Measurements from ENCODE around the gene TLCD3B.

TLCD3B gene

DNA sequence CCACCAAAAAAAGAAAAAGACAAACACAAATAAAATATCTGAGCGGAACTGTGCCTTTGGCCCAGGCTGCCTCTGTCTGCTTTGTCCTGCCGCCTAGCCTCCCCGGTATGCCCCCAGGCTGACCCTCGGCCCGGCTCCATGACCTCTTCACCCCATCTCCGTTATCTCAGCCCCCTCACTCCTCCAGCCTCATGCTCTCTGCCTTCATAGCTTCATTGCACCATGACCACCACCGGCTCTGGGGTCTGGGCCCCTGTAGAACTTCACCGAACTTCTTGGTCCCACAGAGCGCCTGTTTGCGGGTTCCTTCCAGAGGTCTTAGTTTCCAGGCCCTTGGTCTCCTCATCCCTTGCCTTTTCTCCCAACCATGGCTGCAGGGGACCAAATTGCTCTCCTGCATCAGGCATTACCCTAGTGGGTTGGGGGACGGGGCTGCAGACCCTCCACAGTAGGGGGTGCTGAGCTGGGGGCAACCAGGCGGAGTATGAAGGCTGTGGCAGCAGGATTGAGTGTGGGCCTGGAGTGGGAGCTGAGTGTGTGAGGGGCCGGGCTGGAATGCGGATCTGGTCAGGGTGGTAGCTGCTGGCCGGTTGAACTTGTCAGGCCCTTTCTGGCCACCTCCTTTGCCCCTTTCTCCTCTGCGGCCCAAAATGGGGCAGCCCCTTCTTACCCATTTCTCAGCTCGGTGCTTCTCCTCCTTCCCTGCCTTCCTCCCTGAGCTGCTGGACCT is 42.6 kb downstream of the TLCD3B start:
- no peak for DNase-seq (ENCODE audit: low spot score)

DNA sequence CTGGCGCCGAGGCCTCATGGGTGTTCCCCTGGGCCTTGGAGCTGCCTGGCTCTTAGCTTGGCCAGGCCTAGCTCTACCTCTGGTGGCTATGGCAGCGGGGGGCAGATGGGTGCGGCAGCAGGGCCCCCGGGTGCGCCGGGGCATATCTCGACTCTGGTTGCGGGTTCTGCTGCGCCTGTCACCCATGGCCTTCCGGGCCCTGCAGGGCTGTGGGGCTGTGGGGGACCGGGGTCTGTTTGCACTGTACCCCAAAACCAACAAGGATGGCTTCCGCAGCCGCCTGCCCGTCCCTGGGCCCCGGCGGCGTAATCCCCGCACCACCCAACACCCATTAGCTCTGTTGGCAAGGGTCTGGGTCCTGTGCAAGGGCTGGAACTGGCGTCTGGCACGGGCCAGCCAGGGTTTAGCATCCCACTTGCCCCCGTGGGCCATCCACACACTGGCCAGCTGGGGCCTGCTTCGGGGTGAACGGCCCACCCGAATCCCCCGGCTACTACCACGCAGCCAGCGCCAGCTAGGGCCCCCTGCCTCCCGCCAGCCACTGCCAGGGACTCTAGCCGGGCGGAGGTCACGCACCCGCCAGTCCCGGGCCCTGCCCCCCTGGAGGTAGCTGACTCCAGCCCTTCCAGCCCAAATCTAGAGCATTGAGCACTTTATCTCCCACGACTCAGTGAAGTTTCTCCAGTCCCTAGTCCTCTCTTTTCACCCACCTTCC is 43.5 kb downstream of the TLCD3B start:
- DNase-seq (ENCODE audit: low spot score) = no peak

DNA sequence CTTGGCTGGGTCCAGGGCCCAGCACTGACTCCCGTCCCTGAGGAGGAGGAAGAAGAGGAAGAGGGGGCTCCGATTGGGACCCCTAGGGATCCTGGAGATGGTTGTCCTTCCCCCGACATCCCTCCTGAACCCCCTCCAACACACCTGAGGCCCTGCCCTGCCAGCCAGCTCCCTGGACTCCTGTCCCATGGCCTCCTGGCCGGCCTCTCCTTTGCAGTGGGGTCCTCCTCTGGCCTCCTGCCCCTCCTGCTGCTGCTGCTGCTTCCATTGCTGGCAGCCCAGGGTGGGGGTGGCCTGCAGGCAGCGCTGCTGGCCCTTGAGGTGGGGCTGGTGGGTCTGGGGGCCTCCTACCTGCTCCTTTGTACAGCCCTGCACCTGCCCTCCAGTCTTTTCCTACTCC is 44.1 kb downstream of the TLCD3B start:
- no peak for DNase-seq (ENCODE audit: low spot score)

DNA sequence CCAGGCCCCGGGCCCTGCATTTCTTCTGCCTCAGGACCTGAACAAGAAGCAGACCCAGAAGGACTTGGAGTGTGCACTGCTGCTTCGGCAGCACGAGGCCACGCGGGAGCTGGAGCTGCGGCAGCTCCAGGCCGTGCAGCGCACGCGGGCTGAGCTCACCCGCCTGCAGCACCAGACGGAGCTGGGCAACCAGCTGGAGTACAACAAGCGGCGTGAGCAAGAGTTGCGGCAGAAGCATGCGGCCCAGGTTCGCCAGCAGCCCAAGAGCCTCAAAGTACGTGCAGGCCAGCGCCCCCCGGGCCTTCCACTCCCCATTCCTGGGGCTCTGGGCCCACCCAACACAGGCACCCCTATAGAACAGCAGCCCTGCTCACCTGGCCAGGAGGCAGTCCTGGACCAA is 44.8 kb downstream of the TLCD3B start:
- no peak for DNase-seq (ENCODE audit: low spot score)

DNA sequence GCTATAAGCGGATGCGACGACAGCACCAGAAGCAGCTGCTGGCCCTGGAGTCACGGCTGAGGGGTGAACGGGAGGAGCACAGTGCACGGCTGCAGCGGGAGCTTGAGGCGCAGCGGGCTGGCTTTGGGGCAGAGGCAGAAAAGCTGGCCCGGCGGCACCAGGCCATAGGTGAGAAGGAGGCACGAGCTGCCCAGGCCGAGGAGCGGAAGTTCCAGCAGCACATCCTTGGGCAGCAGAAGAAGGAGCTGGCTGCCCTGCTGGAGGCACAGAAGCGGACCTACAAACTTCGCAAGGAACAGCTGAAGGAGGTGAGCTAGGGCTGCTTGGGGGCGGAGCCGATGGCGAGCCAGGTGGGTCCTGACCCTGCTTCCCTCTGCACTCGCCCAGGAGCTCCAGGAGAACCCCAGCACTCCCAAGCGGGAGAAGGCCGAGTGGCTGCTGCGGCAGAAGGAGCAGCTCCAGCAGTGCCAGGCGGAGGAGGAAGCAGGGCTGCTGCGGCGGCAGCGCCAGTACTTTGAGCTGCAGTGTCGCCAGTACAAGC is 45.7 kb downstream of the TLCD3B start:
- DNase-seq (ENCODE audit: low spot score) = no peak

DNA sequence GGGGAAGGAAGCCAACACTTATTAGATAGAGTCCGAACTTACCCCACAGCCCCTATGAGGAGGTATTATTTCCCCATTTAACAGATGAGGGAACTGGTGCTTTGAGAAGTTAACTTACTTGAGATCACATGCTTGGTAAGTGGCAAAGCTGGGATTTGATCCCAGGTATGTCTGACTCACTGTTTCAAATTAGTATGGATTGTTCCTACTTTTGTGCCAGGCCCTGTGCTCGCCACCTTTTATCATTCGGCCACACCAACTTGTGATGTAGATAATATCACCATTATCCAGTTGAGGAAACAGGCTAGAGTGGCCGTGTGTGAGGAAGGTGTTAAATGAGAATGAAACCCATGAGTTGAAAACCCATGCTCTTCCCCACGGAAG is 46.3 kb downstream of the TLCD3B start:
- no peak for DNase-seq (ENCODE audit: low spot score)

DNA sequence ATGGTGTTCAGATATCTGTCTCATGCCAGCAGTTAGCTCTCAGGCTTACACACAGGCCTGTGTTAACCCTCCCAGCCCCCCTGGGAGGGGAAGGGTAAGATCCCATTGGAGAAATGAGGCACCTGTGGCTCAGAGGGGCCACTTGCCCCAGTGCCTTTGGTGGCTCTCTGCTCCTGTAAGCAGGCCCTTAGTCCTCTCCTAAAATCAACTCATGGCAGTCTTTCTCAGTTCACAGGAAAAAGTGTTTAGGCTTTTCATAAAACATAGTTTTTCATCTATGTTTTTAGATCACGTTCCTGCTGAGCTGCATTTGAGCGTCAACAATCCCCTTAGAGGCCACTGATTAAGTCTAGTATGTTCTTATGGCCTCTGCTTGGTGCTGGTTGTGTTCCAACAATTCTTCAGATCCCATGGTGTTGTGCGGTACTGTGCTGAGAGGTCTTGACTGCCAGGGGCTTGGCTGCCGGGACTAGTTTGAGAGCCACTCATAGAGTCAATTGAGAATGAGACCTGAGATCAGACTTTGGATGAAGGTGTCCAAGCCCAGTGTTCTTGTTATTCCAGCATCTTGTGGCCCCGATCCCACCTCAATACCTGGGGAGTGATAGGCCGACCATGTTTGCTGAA is 46.8 kb downstream of the TLCD3B start:
- no peak for DNase-seq (ENCODE audit: low spot score)

DNA sequence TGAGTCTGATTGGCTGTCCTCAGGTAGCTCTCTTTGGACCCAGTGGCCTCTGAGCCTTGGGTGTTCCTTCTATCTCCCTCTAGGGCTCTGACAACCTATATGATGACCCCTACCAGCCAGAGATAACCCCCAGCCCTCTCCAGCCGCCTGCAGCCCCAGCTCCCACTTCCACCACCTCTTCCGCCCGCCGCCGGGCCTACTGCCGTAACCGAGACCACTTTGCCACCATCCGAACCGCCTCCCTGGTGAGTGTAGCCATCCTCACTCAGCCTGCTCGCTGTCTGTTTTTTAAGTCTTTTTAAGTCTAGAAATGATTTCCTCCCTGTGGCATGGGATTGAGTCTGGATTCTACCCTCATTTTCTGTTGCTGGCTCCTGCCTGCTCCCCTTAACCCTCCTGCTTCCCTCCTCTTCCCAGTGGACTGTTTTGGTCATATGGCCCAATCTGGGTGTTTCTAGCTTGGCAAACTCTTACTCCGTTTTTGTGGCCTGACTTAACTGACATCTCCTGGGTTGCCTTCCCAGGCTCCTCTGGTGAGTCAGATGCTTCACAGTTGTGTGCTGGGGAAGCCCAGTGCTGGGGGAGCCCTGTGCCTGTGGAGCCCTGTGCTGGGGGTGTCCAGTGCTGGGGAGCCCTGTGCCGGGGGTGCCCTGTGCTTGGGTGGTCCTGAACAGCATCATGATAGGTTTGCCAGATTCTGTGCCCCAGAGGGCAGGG is 47.5 kb downstream of the TLCD3B start:
- no peak for DNase-seq (ENCODE audit: low spot score)

DNA sequence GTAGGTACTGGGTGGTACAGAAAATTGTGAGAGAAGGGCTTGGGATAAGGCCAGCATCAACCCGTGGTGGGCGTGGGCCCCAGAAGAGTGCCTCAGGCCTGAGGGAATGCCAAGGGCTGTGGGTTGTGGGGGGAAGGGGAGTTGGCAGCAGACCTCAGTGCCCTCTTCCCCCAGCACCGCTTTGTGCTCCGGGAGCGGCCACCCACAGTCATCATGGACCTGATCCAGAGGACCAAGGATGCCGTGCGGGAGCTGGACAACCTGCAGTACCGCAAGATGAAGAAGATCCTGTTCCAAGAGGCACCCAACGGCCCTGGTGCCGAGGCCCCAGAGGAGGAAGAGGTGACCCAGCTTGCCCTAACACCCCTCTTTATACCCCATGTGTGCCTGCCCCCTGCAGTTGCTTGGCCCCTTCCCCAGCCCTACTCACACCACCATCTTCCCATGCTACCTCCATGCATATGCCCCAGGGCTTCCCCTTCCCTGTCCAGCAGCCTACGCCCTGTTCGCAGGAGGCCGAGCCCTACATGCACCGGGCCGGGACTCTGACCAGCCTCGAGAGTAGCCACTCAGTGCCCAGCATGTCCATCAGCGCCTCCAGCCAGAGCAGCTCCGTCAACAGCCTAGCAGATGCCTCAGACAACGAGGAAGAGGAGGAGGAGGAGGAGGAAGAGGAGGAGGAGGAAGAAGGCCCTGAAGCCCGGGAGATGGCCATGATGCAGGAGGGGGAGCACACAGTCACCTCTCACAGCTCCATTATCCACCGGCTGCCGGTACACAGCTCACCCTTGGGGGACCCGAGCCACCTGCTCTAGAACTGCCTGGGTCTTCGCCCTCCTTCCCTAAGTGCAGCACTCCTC is 48.3 kb downstream of the TLCD3B start:
- DNase-seq (ENCODE audit: low spot score) = no peak

DNA sequence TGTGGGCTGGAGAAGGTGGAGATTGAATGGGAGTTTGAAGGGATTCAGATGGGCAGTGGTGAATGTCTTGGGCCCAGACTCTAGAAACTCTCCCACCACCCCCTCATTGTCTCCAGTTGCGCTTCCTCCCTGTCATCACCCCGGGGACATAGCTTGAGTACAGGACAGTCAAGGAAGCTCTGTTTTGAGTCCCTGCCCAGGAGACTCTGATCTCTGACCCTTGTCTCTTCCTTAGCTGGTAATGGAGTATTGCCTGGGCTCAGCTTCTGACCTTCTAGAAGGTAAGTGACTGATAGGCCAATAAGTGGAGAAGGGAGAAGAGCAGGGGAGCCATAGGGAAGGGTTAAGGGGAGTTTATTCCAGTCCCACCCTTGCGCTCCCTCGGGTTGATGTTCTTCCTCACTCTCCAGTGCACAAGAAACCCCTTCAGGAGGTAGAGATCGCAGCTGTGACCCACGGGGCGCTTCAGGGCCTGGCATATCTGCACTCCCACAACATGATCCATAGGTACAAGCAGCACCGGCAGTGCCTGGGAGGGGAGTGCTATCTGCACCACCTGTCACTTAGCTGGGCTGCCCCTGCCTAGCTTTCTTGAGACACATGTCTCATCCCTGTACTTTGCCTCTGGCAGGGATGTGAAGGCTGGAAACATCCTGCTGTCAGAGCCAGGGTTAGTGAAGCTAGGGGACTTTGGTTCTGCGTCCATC is 52.4 kb downstream of the TLCD3B start:
- no peak for DNase-seq (ENCODE audit: low spot score)

DNA sequence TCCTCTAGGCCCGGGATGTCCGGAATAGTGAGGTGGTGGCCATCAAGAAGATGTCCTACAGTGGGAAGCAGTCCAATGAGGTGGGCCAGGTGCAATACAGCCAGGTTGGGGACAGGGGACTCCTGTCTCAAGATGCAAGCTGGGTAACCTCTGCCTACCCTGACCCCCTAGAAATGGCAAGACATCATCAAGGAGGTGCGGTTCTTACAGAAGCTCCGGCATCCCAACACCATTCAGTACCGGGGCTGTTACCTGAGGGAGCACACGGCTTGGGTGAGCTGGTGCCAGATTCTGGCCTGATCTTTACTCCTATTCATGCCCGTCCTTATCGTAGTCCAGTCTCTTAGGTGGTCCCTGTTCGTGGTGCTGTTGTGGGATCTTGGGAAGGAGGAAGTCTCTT is 53.0 kb downstream of the TLCD3B start:
- DNase-seq (ENCODE audit: low spot score) = no peak

DNA sequence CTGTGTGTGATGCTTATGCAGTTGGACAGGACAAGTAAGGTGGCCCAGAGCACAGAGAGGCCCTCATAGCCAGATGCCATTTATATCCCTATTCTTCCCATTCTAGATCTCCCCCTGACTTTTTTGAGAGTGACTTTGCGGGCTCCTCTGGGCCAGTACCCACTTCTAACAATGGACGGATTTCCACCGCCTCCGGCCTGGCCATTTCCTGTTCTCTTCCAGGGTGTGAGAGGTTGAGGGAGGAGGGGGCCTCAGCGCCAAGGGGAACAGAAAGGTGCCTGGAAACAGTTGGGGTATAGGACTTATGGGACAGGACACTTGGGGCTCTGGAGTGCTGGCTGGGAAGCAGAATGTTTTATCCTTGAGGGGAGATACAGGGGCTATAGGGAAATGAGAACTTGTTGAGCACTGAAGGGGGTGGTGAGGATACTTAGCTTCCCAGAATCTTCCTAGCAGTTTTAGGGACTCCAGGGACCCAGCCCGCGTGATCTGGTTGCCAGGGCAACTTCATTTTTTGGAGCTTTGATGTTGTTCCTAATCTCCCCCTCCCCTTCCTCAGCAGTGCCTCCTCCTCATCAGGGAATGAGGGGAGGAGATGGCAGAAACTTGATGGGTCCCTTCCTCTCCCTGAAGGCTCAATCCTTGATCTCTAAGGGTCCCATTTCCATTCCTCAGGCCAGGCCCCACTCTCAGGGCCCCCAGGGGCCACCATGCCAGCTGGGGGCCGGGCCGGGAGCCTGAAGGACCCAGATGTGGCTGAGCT is 53.8 kb downstream of the TLCD3B start:
- peak; percentile 53 for DNase-seq (ENCODE audit: low spot score)

DNA sequence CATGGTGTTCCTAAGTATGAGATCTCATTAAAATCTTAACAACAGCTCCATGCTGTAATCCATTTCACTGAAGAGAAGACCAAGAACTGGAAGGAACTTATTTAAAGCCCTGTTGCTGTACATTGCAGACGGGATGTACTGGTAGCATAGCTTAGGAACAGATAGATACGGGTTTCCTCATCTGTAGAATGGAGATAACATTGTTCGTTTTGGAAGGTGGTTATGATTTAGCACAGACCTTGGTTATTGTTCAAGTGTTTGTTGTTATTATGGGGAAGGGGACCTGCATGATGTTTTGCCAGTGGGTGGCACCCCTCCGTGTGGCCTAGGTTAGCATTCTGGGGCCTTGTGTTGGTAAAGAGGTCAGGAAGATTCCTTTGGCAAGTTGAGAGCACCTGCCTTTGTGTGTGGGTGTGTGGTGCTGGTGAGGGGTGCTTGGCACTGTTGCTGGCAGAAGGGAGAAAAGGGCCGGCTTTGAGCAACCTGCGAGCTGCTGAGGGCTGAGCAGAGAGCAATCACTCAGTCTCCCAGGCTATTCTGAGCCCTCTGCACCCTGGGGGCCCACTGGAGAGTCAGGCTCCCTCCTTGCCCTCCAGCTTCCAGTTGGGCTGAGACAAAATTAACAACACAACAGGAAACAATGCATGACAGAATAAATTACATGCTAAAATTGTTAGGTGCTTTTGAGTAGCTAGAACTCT is 55.1 kb downstream of the TLCD3B start:
- peak; percentile 42 for DNase-seq (ENCODE audit: low spot score)

DNA sequence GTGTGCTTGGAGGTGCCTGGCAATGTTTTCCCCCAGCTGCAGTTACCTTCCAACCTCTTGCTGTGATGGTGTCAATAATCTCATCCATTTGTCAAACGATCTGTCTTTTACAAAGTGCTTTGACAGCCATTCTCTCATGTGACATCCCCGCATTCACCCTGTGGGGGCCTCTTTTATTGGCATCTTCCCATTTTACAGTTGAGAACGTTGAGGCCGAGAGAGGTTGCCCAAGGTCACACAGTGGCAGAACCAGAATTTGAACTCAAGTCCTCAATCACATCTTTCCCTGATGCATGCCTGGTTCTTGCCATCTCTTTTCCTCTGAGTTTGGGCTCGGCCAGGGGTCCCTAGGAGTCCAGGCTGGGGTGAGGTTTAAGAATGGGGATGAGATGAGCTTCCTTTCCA is 55.9 kb downstream of the TLCD3B start:
- DNase-seq (ENCODE audit: low spot score) = peak; percentile 22

Data from left forelimb (tissue), 1 donor.